ENCODE measurements around the gene AJUBA. TPM values are rescaled to one million over a fixed set of nuclear protein-coding genes. Genes with fewer than 3 reads are reported as not detected.

AJUBA gene
- 111 and 115 TPM in 2 replicates for total RNA-seq
- long read RNA-seq, full-length matches to known transcripts: 92 of 161 reads
- long read RNA-seq, partial matches to known transcripts: 32 of 161 reads
- long read RNA-seq, other reads (novel, unspliced or antisense): 37 of 161 reads

GRCh38 chr14:22982477-22983245 lies at the start of gene AJUBA:
TSS of gene AJUBA (minus strand) at chr14:22982551. CDS start at chr14:22982266, 285 bp downstream.
- no peak within 1 kb of the TSS for H3K4me3 Mint-ChIP-seq (ENCODE audit: unreplicated experiment)
- H3K36me3 Mint-ChIP-seq (ENCODE audit: unreplicated experiment): peaks cover 5% of the 10 kb centered on the region
- peak within 1 kb of the TSS; percentile 83 for H3K27ac Mint-ChIP-seq (ENCODE audit: unreplicated experiment)
- TF ChIP-seq, protein P1, sequence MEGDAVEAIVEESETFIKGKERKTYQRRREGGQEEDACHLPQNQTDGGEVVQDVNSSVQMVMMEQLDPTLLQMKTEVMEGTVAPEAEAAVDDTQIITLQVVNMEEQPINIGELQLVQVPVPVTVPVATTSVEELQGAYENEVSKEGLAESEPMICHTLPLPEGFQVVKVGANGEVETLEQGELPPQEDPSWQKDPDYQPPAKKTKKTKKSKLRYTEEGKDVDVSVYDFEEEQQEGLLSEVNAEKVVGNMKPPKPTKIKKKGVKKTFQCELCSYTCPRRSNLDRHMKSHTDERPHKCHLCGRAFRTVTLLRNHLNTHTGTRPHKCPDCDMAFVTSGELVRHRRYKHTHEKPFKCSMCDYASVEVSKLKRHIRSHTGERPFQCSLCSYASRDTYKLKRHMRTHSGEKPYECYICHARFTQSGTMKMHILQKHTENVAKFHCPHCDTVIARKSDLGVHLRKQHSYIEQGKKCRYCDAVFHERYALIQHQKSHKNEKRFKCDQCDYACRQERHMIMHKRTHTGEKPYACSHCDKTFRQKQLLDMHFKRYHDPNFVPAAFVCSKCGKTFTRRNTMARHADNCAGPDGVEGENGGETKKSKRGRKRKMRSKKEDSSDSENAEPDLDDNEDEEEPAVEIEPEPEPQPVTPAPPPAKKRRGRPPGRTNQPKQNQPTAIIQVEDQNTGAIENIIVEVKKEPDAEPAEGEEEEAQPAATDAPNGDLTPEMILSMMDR (IDR thresholded peaks at IDR 0.05): no peak
- peak; percentile 95 for DNase-seq (ENCODE audit: extremely low spot score, unreplicated experiment)
- peaks cover 33% of the 10 kb centered on the region for H3K4me1 Mint-ChIP-seq (ENCODE audit: unreplicated experiment)
- H3K27me3 Mint-ChIP-seq (ENCODE audit: unreplicated experiment): no peaks in the 10 kb centered on the region
- H3K9me3 Mint-ChIP-seq (ENCODE audit: unreplicated experiment): no peaks in the 10 kb centered on the region

GRCh38 chr14:23030936-23031335 lies 48.6 kb upstream of the AJUBA start:
- H3K9me3 Mint-ChIP-seq (ENCODE audit: unreplicated experiment): no peaks in the 10 kb centered on the region
- DNase-seq (ENCODE audit: extremely low spot score, unreplicated experiment): no peak
- no peak overlapping the region for H3K27ac Mint-ChIP-seq (ENCODE audit: unreplicated experiment)
- no peak overlapping the region for H3K4me3 Mint-ChIP-seq (ENCODE audit: unreplicated experiment)
- TF ChIP-seq, protein P1 (IDR thresholded peaks at IDR 0.05): no peak
- no peaks in the 10 kb centered on the region for H3K27me3 Mint-ChIP-seq (ENCODE audit: unreplicated experiment)
- peaks cover 28% of the 10 kb centered on the region for H3K4me1 Mint-ChIP-seq (ENCODE audit: unreplicated experiment)
- H3K36me3 Mint-ChIP-seq (ENCODE audit: unreplicated experiment): peaks cover 35% of the 10 kb centered on the region

DNA sequence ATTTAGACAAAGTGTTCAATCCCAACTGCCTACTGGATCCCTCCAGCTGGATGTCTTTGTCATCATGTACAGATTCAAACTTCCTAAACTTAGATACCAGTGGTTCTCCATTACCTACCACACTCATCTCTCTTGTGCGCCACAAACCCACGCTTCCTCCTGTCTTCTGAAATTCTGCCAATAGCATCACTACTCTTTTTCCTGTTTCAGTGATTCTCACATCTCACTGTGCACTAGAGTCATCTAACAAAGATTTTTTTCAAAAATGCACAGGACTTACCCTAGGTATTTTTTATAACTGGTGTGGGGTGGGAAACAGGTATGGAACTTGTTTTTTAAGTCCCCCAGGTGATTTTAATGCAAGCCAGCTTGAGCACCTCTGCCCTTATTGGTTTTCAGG lies 46.4 kb upstream of the AJUBA start:
- Mint-ChIP-seq H3K27me3 (ENCODE audit: unreplicated experiment) (no peaks in the 10 kb centered on the region), H3K4me1 (ENCODE audit: unreplicated experiment) (peaks cover 29% of the 10 kb centered on the region), H3K36me3 (ENCODE audit: unreplicated experiment) (peaks cover 41% of the 10 kb centered on the region), H3K27ac (ENCODE audit: unreplicated experiment) (no peak overlapping the region), H3K9me3 (ENCODE audit: unreplicated experiment) (no peaks in the 10 kb centered on the region), H3K4me3 (ENCODE audit: unreplicated experiment) (no peak overlapping the region)
- no peak for DNase-seq (ENCODE audit: extremely low spot score, unreplicated experiment)
- TF ChIP-seq, protein P1 (IDR thresholded peaks at IDR 0.05): no peak

- Mint-ChIP-seq H3K27ac (ENCODE audit: unreplicated experiment) (peak overlapping the region; percentile 23), H3K9me3 (ENCODE audit: unreplicated experiment) (no peaks in the 10 kb centered on the region), H3K36me3 (ENCODE audit: unreplicated experiment) (peaks cover 25% of the 10 kb centered on the region), H3K27me3 (ENCODE audit: unreplicated experiment) (no peaks in the 10 kb centered on the region), H3K4me3 (ENCODE audit: unreplicated experiment) (no peak overlapping the region), H3K4me1 (ENCODE audit: unreplicated experiment) (peaks cover 18% of the 10 kb centered on the region)
- no peak for DNase-seq (ENCODE audit: extremely low spot score, unreplicated experiment)
- TF ChIP-seq, protein P1 (IDR thresholded peaks at IDR 0.05): no peak
These were observed 42.9 kb upstream of the AJUBA start for GRCh38 chr14:23025151-23025814.

GRCh38 chr14:23024612-23025075 lies 42.3 kb upstream of the AJUBA start:
- peaks cover 25% of the 10 kb centered on the region for H3K36me3 Mint-ChIP-seq (ENCODE audit: unreplicated experiment)
- TF ChIP-seq, protein P1 (IDR thresholded peaks at IDR 0.05): no peak
- H3K27me3 Mint-ChIP-seq (ENCODE audit: unreplicated experiment): no peaks in the 10 kb centered on the region
- no peak for DNase-seq (ENCODE audit: extremely low spot score, unreplicated experiment)
- no peak overlapping the region for H3K4me3 Mint-ChIP-seq (ENCODE audit: unreplicated experiment)
- peak overlapping the region; percentile 23 for H3K27ac Mint-ChIP-seq (ENCODE audit: unreplicated experiment)
- no peaks in the 10 kb centered on the region for H3K9me3 Mint-ChIP-seq (ENCODE audit: unreplicated experiment)
- H3K4me1 Mint-ChIP-seq (ENCODE audit: unreplicated experiment): peaks cover 18% of the 10 kb centered on the region

Data from osteocyte (in vitro differentiated cells).